ENCODE data around the gene SULT1A1.

- no peak for TF ChIP-seq CTCF (IDR thresholded peaks at IDR 0.05)
- TF ChIP-seq POLR2A (IDR thresholded peaks at IDR 0.05): no peak
Measured at GRCh38 chr16:28616636-28617035, 6.8 kb upstream of the SULT1A1 start.
